ENCODE results near the gene SLC8A2.

SLC8A2 gene

DNA sequence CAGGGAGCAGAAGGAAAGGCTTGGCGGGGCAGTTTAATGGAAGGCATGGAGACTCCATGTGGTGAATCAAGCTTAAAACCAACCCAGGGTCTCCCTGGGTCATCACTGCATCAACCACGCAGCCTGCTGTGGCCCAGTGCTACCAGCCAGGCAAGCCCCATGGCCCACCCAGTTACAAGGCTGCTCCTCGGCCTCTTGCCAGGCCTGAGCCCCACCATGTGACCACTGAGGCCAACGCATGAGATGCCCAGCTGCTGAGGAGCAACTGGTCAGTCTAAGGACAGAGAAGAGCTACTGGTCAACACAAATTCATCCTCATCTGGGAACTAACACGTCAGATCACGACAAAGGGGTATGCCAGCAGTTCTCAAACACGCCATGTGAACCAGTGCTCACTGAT is 27.7 kb upstream of the SLC8A2 start:
- H3K9me3 ChIP-seq (ENCODE audit: control insufficient read depth, low read length): no peaks in the 10 kb centered on the region
- H3K4me2 ChIP-seq (ENCODE audit: low read length): no peak overlapping the region
- no peaks in the 10 kb centered on the region for H3K36me3 ChIP-seq (ENCODE audit: control insufficient read depth, insufficient read depth, low read length)
- H3K79me2 ChIP-seq: peaks cover 30% of the 10 kb centered on the region
- H3K27me3 ChIP-seq (ENCODE audit: control insufficient read depth, insufficient read depth, low read length): no peaks in the 10 kb centered on the region
- H2AFZ ChIP-seq: no peak overlapping the region
- no peak overlapping the region for H3K4me3 ChIP-seq (ENCODE audit: low read depth, low read length)
- no peak overlapping the region for H3K27ac ChIP-seq
- peaks cover 5% of the 10 kb centered on the region for H3K4me1 ChIP-seq
- no peak for TF ChIP-seq CTCF (IDR thresholded peaks at IDR 0.05)
- H3K9ac ChIP-seq: no peak overlapping the region

GRCh38 chr19:47498561-47498960 is 26.9 kb upstream of the SLC8A2 start:
- Histone ChIP-seq H3K27ac (no peak overlapping the region), H3K4me1 (peaks cover 8% of the 10 kb centered on the region), H3K36me3 (ENCODE audit: control insufficient read depth, insufficient read depth, low read length) (no peaks in the 10 kb centered on the region), H3K9me3 (ENCODE audit: control insufficient read depth, low read length) (no peaks in the 10 kb centered on the region), H3K4me3 (ENCODE audit: low read depth, low read length) (no peak overlapping the region), H3K9ac (no peak overlapping the region), H2AFZ (no peak overlapping the region), H3K27me3 (ENCODE audit: control insufficient read depth, insufficient read depth, low read length) (no peaks in the 10 kb centered on the region), H3K79me2 (peaks cover 28% of the 10 kb centered on the region), H3K4me2 (ENCODE audit: low read length) (no peak overlapping the region)
- no peak for TF ChIP-seq CTCF (IDR thresholded peaks at IDR 0.05)

GRCh38 chr19:47497821-47498520 is 26.3 kb upstream of the SLC8A2 start:
- H3K4me2 ChIP-seq (ENCODE audit: low read length): no peak overlapping the region
- H2AFZ ChIP-seq: no peak overlapping the region
- no peak overlapping the region for H3K27ac ChIP-seq
- H3K79me2 ChIP-seq: peaks cover 26% of the 10 kb centered on the region
- no peak overlapping the region for H3K4me3 ChIP-seq (ENCODE audit: low read depth, low read length)
- peaks cover 8% of the 10 kb centered on the region for H3K4me1 ChIP-seq
- TF ChIP-seq CTCF (IDR thresholded peaks at IDR 0.05): no peak
- no peaks in the 10 kb centered on the region for H3K36me3 ChIP-seq (ENCODE audit: control insufficient read depth, insufficient read depth, low read length)
- no peaks in the 10 kb centered on the region for H3K27me3 ChIP-seq (ENCODE audit: control insufficient read depth, insufficient read depth, low read length)
- no peaks in the 10 kb centered on the region for H3K9me3 ChIP-seq (ENCODE audit: control insufficient read depth, low read length)
- no peak overlapping the region for H3K9ac ChIP-seq

DNA sequence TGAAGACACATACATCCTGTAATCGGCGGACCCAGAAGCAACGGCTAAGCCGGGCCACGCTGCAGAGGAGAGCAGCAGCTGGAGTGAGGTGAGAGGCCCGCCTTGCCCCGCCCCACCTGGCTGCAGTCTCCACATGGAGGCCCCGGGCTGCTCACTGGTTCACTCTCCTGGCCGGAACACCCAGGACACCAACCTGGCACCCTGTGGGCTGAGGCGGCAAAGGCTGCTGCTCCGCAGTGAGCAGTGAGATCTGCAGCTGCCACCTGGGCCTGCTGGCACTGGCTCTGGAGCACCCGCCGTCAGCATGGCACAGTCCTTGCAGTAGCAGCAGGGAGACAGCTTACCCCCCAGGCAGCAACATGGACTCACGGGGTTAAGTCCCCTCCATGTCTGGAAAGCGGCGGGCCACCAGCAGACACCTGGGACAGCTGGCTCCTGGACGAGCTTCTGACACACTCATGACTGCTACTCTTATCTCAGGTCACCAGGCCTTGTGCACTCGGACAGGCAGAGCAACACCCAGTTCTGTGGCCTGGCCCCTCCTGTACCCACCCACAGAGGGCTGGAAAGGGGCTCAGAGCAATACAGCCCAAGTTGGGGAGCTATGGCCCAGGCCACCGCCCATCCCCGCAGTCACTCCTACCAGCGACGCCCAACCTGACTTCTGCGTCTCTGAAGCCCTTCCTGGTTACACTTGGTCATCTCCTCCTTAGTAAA is 25.5 kb upstream of the SLC8A2 start:
- Histone ChIP-seq H3K27ac (no peak overlapping the region), H3K9ac (no peak overlapping the region)

More for the DNA sequence above, 25.5 kb upstream of the SLC8A2 start:
- H3K4me2 ChIP-seq (ENCODE audit: low read length): no peak overlapping the region
- H2AFZ ChIP-seq: no peak overlapping the region
- no peak for TF ChIP-seq CTCF (IDR thresholded peaks at IDR 0.05)
- H3K27me3 ChIP-seq (ENCODE audit: control insufficient read depth, insufficient read depth, low read length): no peaks in the 10 kb centered on the region
- peaks cover 19% of the 10 kb centered on the region for H3K79me2 ChIP-seq
- H3K4me1 ChIP-seq: peaks cover 8% of the 10 kb centered on the region
- H3K9me3 ChIP-seq (ENCODE audit: control insufficient read depth, low read length): no peaks in the 10 kb centered on the region
- no peak overlapping the region for H3K4me3 ChIP-seq (ENCODE audit: low read depth, low read length)
- no peaks in the 10 kb centered on the region for H3K36me3 ChIP-seq (ENCODE audit: control insufficient read depth, insufficient read depth, low read length)

Data from parathyroid adenoma (tissue), 2 donors.